ENCODE results near the gene SORCS3.

- no peak for TF ChIP-seq CTCF (IDR thresholded peaks at IDR 0.05)
- TF ChIP-seq EZH2 (IDR thresholded peaks at IDR 0.05; ENCODE audit: borderline replicate concordance, insufficient read depth, low read depth, low read length, poor library complexity, severe bottlenecking) = no peak
These were observed 455.2 kb downstream of the SORCS3 start for GRCh38 chr10:105096316-105096715.

All from B cell (primary cell).